OCI-LY1 (cell line): ENCODE measurements around the gene SLC6A18.

Experiments
- EZH2 ChIP-seq: fragments of 200-600 bp; sonication (generic), shearing (Covaris generic); IDR thresholded peaks from 2 replicates; pipeline ENCODE4 v1.8.0; 2017; ENCODE audit warnings: borderline replicate concordance, mixed run types, mild to moderate bottlenecking, antibody characterized with exemption, low read length, moderate library complexity, mixed read lengths
- TF ChIP-seq, protein P1 (sequence below): fragments of 200-600 bp; sonication (generic), shearing (Covaris generic); IDR thresholded peaks from 2 replicates; pipeline ENCODE4 v1.5.1; 2017; ENCODE audit warnings: mild to moderate bottlenecking, antibody characterized with exemption, low read length, moderate library complexity, mixed read lengths

DNA sequence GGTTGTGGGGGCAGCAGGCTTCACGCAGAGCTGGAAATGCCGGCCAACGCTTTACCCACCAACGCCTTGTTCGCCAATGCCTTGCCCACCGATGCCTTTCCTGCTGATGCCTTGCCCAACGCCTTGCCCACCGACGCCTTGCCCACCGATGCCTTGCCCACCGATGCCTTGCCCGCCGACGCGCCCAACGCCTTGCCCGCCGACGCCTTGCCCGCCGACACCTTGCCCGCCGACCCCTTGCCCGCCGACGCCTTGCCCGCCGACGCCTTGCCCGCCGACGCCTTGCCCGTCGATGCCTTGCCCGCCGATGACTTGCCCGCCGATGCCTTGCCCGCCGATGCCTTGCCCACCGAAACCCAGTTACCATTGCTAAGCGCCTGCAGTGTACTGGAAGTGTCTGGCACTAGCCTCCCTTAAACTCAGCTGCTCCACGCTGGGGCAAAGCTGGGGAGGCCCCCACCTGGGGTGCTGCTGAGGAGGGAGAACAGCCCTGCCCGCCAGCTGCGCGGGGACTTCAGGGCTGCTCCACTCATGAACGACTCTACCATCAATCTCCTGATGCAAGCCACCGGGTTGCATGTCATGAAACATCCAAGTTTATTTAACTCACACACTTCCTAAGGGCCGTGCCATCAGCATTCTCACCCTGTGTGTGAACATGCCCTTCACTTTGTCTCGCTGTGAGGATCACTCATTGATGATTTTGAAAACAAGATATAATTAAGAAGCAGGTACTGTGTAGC, 1.8 kb downstream of the SLC6A18 start:
- TF ChIP-seq, protein P1, sequence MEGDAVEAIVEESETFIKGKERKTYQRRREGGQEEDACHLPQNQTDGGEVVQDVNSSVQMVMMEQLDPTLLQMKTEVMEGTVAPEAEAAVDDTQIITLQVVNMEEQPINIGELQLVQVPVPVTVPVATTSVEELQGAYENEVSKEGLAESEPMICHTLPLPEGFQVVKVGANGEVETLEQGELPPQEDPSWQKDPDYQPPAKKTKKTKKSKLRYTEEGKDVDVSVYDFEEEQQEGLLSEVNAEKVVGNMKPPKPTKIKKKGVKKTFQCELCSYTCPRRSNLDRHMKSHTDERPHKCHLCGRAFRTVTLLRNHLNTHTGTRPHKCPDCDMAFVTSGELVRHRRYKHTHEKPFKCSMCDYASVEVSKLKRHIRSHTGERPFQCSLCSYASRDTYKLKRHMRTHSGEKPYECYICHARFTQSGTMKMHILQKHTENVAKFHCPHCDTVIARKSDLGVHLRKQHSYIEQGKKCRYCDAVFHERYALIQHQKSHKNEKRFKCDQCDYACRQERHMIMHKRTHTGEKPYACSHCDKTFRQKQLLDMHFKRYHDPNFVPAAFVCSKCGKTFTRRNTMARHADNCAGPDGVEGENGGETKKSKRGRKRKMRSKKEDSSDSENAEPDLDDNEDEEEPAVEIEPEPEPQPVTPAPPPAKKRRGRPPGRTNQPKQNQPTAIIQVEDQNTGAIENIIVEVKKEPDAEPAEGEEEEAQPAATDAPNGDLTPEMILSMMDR = no peak
- no peak for TF ChIP-seq EZH2
